HG03045 (cell line): ENCODE data around the gene CARD14.
"Not testable (repeated sequence)": the region's sequence is repeated elsewhere in the genome, so short reads cannot be mapped to it uniquely, and the experiment has no call there.

Experiments
- ATAC-seq: cut with Tn5 transposase; IDR thresholded peaks from one replicate; pipeline ENCODE4 v1.9.1; 2021; ENCODE audit warnings: mild to moderate bottlenecking, moderate library complexity; ENCODE audit not compliant: unreplicated experiment

CARD14 gene

GRCh38 chr17:80182845-80183223 is 13.0 kb downstream of the CARD14 start:
- ATAC-seq = no peak

GRCh38 chr17:80183581-80184422 is 14.0 kb downstream of the CARD14 start:
- ATAC-seq = no peak

- no peak for ATAC-seq
Observed at GRCh38 chr17:80184423-80184714, 14.5 kb downstream of the CARD14 start.

- no peak for ATAC-seq
Observed at GRCh38 chr17:80185968-80186367, 16.1 kb downstream of the CARD14 start.

GRCh38 chr17:80187090-80187489 is 17.3 kb downstream of the CARD14 start:
- ATAC-seq = no peak

- no peak for ATAC-seq
Observed at GRCh38 chr17:80187515-80187941, 17.7 kb downstream of the CARD14 start.

- ATAC-seq = no peak
Observed at GRCh38 chr17:80189611-80190010, 19.8 kb downstream of the CARD14 start.

- no peak for ATAC-seq
Observed at GRCh38 chr17:80190716-80191115, 20.9 kb downstream of the CARD14 start.

- ATAC-seq = no peak
Observed at GRCh38 chr17:80191192-80191591, 21.4 kb downstream of the CARD14 start.

GRCh38 chr17:80191865-80192661 is 22.2 kb downstream of the CARD14 start:
- no peak for ATAC-seq

- ATAC-seq = no peak
Observed at GRCh38 chr17:80195141-80195540, 25.3 kb downstream of the CARD14 start.

GRCh38 chr17:80195671-80196529 is 26.1 kb downstream of the CARD14 start:
- ATAC-seq = no peak

- ATAC-seq = no peak
Observed at GRCh38 chr17:80196652-80197051, 26.8 kb downstream of the CARD14 start.

- ATAC-seq = no peak
Observed at GRCh38 chr17:80198144-80198661, 28.4 kb downstream of the CARD14 start.

GRCh38 chr17:80199295-80199694 is 29.5 kb downstream of the CARD14 start:
- not testable (repeated sequence) for ATAC-seq

GRCh38 chr17:80201446-80201845 is 31.6 kb downstream of the CARD14 start:
- ATAC-seq = no peak

- ATAC-seq = no peak
Observed at GRCh38 chr17:80202197-80202596, 32.4 kb downstream of the CARD14 start.

- ATAC-seq = no peak
Observed at GRCh38 chr17:80203471-80203963, 33.7 kb downstream of the CARD14 start.

- no peak for ATAC-seq
Observed at GRCh38 chr17:80204626-80205468, 35.0 kb downstream of the CARD14 start.

- ATAC-seq = no peak
Observed at GRCh38 chr17:80205811-80206210, 36.0 kb downstream of the CARD14 start.
